Mesendoderm (in vitro differentiated cells): ENCODE data around the gene SUSD4. TPM values are rescaled to one million over a fixed set of nuclear protein-coding genes. Genes with fewer than 3 reads are reported as not detected.

Source experiments
- DNase-seq: peaks from one replicate; pipeline ENCODE4 v3.0.0; 2013
- H2AK5ac ChIP-seq: 2 replicates; pipeline ENCODE4 v1.6.1; 2013; ENCODE audit warnings: low read length, inconsistent platforms
- H2BK120ac ChIP-seq: 2 replicates; pipeline ENCODE4 v1.6.1; 2013; ENCODE audit warnings: low read depth, mild to moderate bottlenecking, low read length, moderate library complexity, mixed read lengths
- H2BK15ac ChIP-seq: replicated peaks from 2 replicates; pipeline ENCODE4 v1.6.1; 2013; ENCODE audit warnings: low read depth, mild to moderate bottlenecking, moderate library complexity
- H2BK5ac ChIP-seq: 2 replicates; pipeline ENCODE4 v1.6.1; 2013; ENCODE audit warnings: low read length, inconsistent platforms
- H3K18ac ChIP-seq: 2 replicates; pipeline ENCODE4 v1.6.1; 2013; ENCODE audit warnings: mild to moderate bottlenecking, low read length, mixed read lengths
- H3K23ac ChIP-seq: one replicate; pipeline ENCODE4 v1.6.1; 2013; ENCODE audit warnings: low read length
- H3K27ac ChIP-seq: 2 replicates; pipeline ENCODE4 v1.5.1; 2013; ENCODE audit warnings: low read depth, mild to moderate bottlenecking, inconsistent platforms, low read length, moderate library complexity
- H3K27me3 ChIP-seq: 2 replicates; pipeline ENCODE4 v1.6.1; 2013; ENCODE audit warnings: low read length, control low read depth, mild to moderate bottlenecking, inconsistent platforms; ENCODE audit not compliant: insufficient read depth, poor library complexity
- H3K36me3 ChIP-seq: 2 replicates; pipeline ENCODE4 v1.6.1; 2013; ENCODE audit warnings: low read length, inconsistent platforms; ENCODE audit not compliant: control insufficient read depth, insufficient read depth
- H3K4ac ChIP-seq: one replicate; pipeline ENCODE4 v1.6.1; 2013; ENCODE audit warnings: low read depth, mild to moderate bottlenecking, low read length, moderate library complexity
- H3K4me1 ChIP-seq: 2 replicates; pipeline ENCODE4 v1.6.1; 2013; ENCODE audit warnings: low read depth, low read length, inconsistent platforms; ENCODE audit not compliant: control insufficient read depth
- H3K4me2 ChIP-seq: 2 replicates; pipeline ENCODE4 v1.6.1; 2013; ENCODE audit warnings: low read length
- H3K4me3 ChIP-seq: 2 replicates; pipeline ENCODE4 v1.5.1; 2013; ENCODE audit warnings: mild to moderate bottlenecking, low read length
- H3K56ac ChIP-seq: one replicate; pipeline ENCODE4 v1.6.1; 2013; ENCODE audit warnings: low read length
- H3K79me1 ChIP-seq: 2 replicates; pipeline ENCODE4 v1.6.1; 2013; ENCODE audit warnings: low read length, inconsistent platforms
- H3K79me2 ChIP-seq: 2 replicates; pipeline ENCODE4 v1.6.1; 2013; ENCODE audit warnings: mild to moderate bottlenecking, low read length; ENCODE audit not compliant: control insufficient read depth, insufficient read depth
- H3K9ac ChIP-seq: 2 replicates; pipeline ENCODE4 v1.6.1; 2013; ENCODE audit warnings: low read length, inconsistent platforms
- H4K5ac ChIP-seq: one replicate; pipeline ENCODE4 v1.6.1; 2013; ENCODE audit warnings: low read length
- H4K8ac ChIP-seq: one replicate; pipeline ENCODE4 v1.6.1; 2013; ENCODE audit warnings: low read depth, mild to moderate bottlenecking, control low read depth, low read length, moderate library complexity
- WGBS: extraction: QIAGEN DNeasy Blood & Tissue Kit; methylation state at CpG from one replicate; pipeline ENCODE4 v1.1.7; 2013; ENCODE audit warnings: low lambda C conversion rate, missing lambda C conversion rate; ENCODE audit not compliant: insufficient coverage; ENCODE audit errors: extremely low coverage; 5-methylcytosine and 5-hydroxymethylcytosine counted together
- small RNA-seq: library from polyadenylated mRNA; stranded (forward); fragments of <200 nt; extraction: miRNeasy Mini kit (QIAGEN cat#:217004); gene quantifications from one replicate; pipeline ENCODE3, GENCODE V24; 2013; ENCODE audit not compliant: insufficient read depth

Gene SUSD4

DNA sequence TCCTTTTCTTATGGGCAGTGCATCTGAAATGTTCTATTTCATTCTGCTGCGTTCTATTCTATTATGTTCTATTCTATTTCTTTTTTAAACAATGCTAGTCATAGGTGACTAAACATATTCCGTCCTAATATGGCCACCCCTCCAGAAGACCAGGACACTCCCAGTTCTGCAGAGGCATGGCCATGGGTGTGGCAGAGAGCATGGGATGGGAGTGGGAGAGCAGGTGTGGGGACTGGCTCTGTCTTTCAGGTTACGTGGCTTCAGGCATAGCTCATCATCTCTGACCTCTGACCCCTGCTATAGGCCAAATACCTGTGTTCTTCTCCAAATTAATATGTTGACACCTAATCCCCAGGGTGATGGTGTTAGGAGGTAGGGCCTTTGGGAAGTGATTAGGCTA, 187.5 kb downstream of the SUSD4 start:
- Histone ChIP-seq H3K23ac (no peak overlapping the region), H3K79me2 (no peaks in the 10 kb centered on the region), H3K27me3 (no peaks in the 10 kb centered on the region), H3K4me2 (no peak overlapping the region), H4K8ac (no peak overlapping the region), H3K9ac (no peak overlapping the region), H2BK5ac (no peak overlapping the region), H3K56ac (no peak overlapping the region), H3K79me1 (no peaks in the 10 kb centered on the region), H2BK120ac (no peak overlapping the region), H4K5ac (no peak overlapping the region), H3K4ac (no peak overlapping the region), H3K18ac (no peak overlapping the region), H2AK5ac (no peak overlapping the region), H2BK15ac (no peak overlapping the region), H3K4me3 (no peak overlapping the region), H3K36me3 (no peaks in the 10 kb centered on the region), H3K4me1 (no peaks in the 10 kb centered on the region), H3K27ac (no peak overlapping the region)
- no peak for DNase-seq
- no CpG with 5 or more reads among the region's 3 CpGs for WGBS

DNA sequence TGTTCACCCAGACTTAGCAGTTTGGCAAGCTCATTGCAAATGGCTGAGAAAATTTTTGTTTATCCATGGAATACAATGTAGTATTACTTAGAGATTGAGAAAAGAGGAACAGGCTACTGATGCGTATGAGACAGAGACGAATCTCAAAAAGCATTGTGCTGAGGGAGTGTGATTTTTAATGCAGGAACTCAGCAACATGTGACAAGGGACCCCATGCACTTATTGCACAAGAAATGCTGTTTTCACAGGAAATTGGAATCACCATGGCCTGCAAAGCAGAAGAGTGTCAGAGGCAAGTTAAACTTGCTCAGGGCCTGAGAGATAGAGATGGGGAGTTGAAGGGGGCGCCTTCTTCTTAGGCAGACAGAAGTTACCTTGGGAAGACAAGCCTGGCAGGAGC, 188.3 kb downstream of the SUSD4 start:
- H3K9ac ChIP-seq: no peak overlapping the region
- H3K4me2 ChIP-seq: no peak overlapping the region
- DNase-seq: no peak
- no peak overlapping the region for H3K18ac ChIP-seq
- no peak overlapping the region for H3K27ac ChIP-seq
- no CpG with 5 or more reads among the region's 3 CpGs for WGBS
- H3K23ac ChIP-seq: no peak overlapping the region
- H4K8ac ChIP-seq: no peak overlapping the region
- no peak overlapping the region for H3K56ac ChIP-seq
- H3K36me3 ChIP-seq: no peaks in the 10 kb centered on the region
- H3K79me1 ChIP-seq: no peaks in the 10 kb centered on the region
- H3K4me3 ChIP-seq: no peak overlapping the region
- no peak overlapping the region for H4K5ac ChIP-seq
- no peaks in the 10 kb centered on the region for H3K4me1 ChIP-seq
- H2AK5ac ChIP-seq: no peak overlapping the region
- H2BK120ac ChIP-seq: no peak overlapping the region
- no peak overlapping the region for H3K4ac ChIP-seq
- H3K79me2 ChIP-seq: no peaks in the 10 kb centered on the region
- H3K27me3 ChIP-seq: no peaks in the 10 kb centered on the region
- H2BK5ac ChIP-seq: no peak overlapping the region
- H2BK15ac ChIP-seq: no peak overlapping the region

DNA sequence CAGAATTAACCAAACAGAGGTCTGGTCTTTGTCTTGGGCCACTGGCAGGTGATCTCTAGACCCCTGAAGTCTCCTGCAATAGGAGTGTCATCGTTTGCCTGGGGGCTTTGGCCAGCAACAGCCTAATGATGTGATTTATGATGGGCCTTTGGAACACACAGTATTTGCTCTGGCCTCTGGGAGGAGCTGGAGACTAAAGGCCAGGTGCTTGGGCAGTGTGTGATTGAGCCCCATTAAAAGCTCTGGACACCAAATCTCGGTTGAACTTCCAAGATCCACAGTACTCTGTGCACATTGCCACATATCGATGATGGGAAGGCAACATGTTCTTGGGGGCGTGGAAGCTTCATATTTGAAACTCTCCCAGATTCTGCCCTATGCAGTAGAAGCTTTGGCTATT, 188.9 kb downstream of the SUSD4 start:
- Histone ChIP-seq H2BK5ac (no peak overlapping the region), H2BK120ac (no peak overlapping the region), H2BK15ac (no peak overlapping the region), H3K4me2 (no peak overlapping the region), H3K18ac (no peak overlapping the region), H3K36me3 (no peaks in the 10 kb centered on the region), H3K4ac (no peak overlapping the region), H3K4me3 (no peak overlapping the region), H4K8ac (no peak overlapping the region), H3K4me1 (no peaks in the 10 kb centered on the region), H3K9ac (no peak overlapping the region), H3K27ac (no peak overlapping the region), H2AK5ac (no peak overlapping the region), H3K23ac (no peak overlapping the region), H3K27me3 (no peaks in the 10 kb centered on the region), H3K79me2 (no peaks in the 10 kb centered on the region), H3K79me1 (no peaks in the 10 kb centered on the region), H3K56ac (no peak overlapping the region), H4K5ac (no peak overlapping the region)
- peak; percentile 50 for DNase-seq
- no CpG with 5 or more reads among the region's 4 CpGs for WGBS

Small RNA genes lying within 50 kb of the gene (small RNA-seq; reads per million reads assigned to genes)
- gene RNU4-57P: not detected
